Astrocyte (in vitro differentiated cells and primary cell): Measurements from ENCODE around the gene ALX4.

ENCODE experiments used
- CTCF ChIP-seq: IDR thresholded peaks from 2 replicates; pipeline ENCODE4 v1.5.1; 2011; ENCODE audit warnings: low read depth, mild to moderate bottlenecking, inconsistent platforms, low read length, moderate library complexity; ENCODE audit not compliant: insufficient read depth
- EZH2 ChIP-seq: IDR thresholded peaks from 2 replicates; pipeline ENCODE4 v1.6.1; 2012; ENCODE audit warnings: mild to moderate bottlenecking, low read length, inconsistent platforms; ENCODE audit not compliant: insufficient read depth

- TF ChIP-seq CTCF (no peak), EZH2 (no peak)
These were observed 45.5 kb downstream of the ALX4 start for GRCh38 chr11:44264438-44264749.
